Left lung (tissue), 10 donors: ENCODE measurements around the gene TRA2B. TPM values are rescaled to one million over a fixed set of nuclear protein-coding genes. Genes with fewer than 3 reads are reported as not detected.
A peak's percentile ranks its signal among the peaks of the same experiment; 100 is the strongest.

Experiments used
- ATAC-seq: fragments of 200-7000 bp; cut with Tn5 transposase; one replicate; pipeline ENCODE4 v1.9.1; 2020; ENCODE audit warnings: moderate library complexity
- DNase-seq, 4 donors: peaks; one replicate each; pipeline ENCODE4 v3.0.0-alpha.2; 2013 to 2020
- H3K27ac ChIP-seq, 2 donors: fragments of 200-600 bp; sonication (generic) in 1 of 2; one replicate each; pipeline versions ENCODE4 v1.5.0 to v1.8.0; 2020 to 2021
- H3K27me3 ChIP-seq, 2 donors: fragments of 200-600 bp; sonication (generic) in 1 of 2; one replicate each; pipeline versions ENCODE4 v1.5.0 to v1.8.0; 2020 to 2021
- H3K36me3 ChIP-seq, 2 donors: fragments of 200-600 bp; sonication (generic) in 1 of 2; one replicate each; pipeline versions ENCODE4 v1.5.0 to v1.8.0; 2020 to 2021
- H3K4me1 ChIP-seq, 2 donors: fragments of 200-600 bp; one replicate each; pipeline ENCODE4 v1.8.0; 2021
- H3K4me3 ChIP-seq, 2 donors: fragments of 200-600 bp; sonication (generic) in 1 of 2; one replicate each; pipeline versions ENCODE4 v1.5.0 to v1.8.0; 2020 to 2021; ENCODE audit warnings: mild to moderate bottlenecking in 1 of 2
- H3K9me3 ChIP-seq, 2 donors: fragments of 200-600 bp; sonication (generic) in 1 of 2; one replicate each; pipeline versions ENCODE4 v1.5.0 to v1.8.0; 2020 to 2021
- CTCF ChIP-seq, 2 donors: fragments of 200-600 bp; sonication (generic) in 1 of 2; IDR thresholded peaks; one replicate each; pipeline versions ENCODE4 v1.5.0 to v1.8.0; 2021; ENCODE audit warnings: antibody characterized with exemption in 2 of 2
- intact Hi-C, 2 donors: fragments of 100-400 bp; cut with DNase I; formaldehyde crosslinking; loops; one replicate each; pipeline versions ENCODE4 v1.11.2 to v1.14.2; 2022
- polyA plus RNA-seq, 6 donors: library from polyadenylated mRNA; unstranded; fragments of 120-200 nt; gene quantifications; one replicate each; pipeline ENCODE4 v1.2.1, GENCODE V29; 2013; ENCODE audit not compliant: insufficient read length in 6 of 6
- total RNA-seq, 2 donors: library from RNA; stranded (reverse); fragmentation: NEBNext Ultra II Directional; extraction: Animal tissue kit (Norgen Biotek cat#: 25700); gene quantifications; one replicate each; pipeline ENCODE4 v1.2.1, GENCODE V29; 2021
- donor health status: DM: no; HTN: yes; CAD: no.
- donor health status: DM: no; HTN: no; CAD: no.

The TRA2B gene
- total and polyA plus RNA-seq, 8 donors = 86.0 to 300 (median 273) TPM

- Histone ChIP-seq H3K27ac (no peak overlapping the region), H3K4me1 (no peaks in the 10 kb centered on the region), H3K4me3 (no peak overlapping the region), H3K36me3 (no peaks in the 10 kb centered on the region), H3K9me3 (no peaks in the 10 kb centered on the region), H3K27me3 (peaks cover 0 to 3% of the 10 kb centered on the region in 2 donors)
- DNase-seq = no peak
- no peak for TF ChIP-seq CTCF (IDR thresholded peaks at IDR 0.05)
- ATAC-seq = no peak
- intact Hi-C loops = no loop called here
Observed at GRCh38 chr3:185977679-185978040, 39.8 kb upstream of the TRA2B start.

DNA sequence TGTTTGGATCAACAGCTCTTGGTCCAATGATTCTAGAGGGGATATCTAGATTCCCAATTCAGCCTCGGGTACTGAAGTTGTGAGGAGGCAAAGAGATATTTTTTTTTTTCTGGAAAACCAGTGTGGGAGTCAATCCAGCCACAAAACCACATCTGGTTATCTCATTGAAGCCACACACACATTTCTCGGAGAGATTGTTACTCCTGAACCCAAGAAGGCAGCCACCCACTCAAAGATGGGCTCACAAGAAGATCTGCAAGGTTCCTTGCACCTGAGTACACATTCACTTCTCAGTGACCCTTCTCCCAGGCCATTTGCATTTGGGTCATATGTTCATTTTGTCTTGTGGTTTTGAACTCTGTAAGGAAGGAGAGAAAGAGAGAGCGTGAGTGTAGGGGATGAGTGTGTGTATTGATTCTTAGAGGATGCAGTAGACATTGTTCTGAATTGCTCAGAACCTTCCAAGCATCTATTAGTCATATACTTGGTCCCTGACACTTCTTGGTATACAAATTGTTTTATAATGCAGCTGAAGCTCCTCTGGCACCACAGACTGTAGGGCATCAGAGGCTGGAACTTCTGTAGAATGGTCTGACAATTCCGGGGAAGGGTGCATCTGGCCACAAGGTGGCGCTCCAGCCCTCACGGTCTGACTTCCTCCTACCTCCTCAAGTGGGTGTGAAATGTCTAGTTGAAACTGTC, 39.3 kb upstream of the TRA2B start:
- H3K4me1 ChIP-seq = no peaks in the 10 kb centered on the region
- H3K4me3 ChIP-seq = no peak overlapping the region
- H3K36me3 ChIP-seq = no peaks in the 10 kb centered on the region
- H3K27ac ChIP-seq = no peak overlapping the region
- H3K27me3 ChIP-seq = no peaks in the 10 kb centered on the region
- ATAC-seq = peak; percentile 94
- no peaks in the 10 kb centered on the region for H3K9me3 ChIP-seq
- intact Hi-C loops = no loop called here
- peak; percentile 82 to 91 for TF ChIP-seq CTCF (IDR thresholded peaks at IDR 0.05)
- peak in 3 of 4 donors; percentile 71 to 94 (median 71) for DNase-seq

DNA sequence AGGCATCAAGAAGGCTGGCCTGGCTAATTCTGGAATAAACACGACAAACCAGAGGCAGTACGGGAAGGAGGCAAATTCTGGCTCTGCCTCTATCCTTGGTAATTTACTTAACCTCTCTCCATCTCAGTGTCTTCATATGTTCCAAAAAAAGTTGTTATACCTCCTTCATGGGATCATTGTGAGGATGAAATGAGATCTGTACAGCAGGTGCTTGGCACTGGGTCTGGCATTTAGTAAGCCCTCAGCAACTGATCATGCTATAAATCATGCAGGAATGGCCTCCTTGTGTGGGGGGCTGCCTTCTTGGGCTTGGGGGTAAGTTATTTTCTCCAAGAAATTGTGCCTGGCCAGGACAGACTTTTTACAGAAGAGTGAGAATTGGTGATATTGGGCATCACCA, 38.3 kb upstream of the TRA2B start:
- intact Hi-C loops = no loop called here
- Histone ChIP-seq H3K27me3 (no peaks in the 10 kb centered on the region), H3K4me1 (no peaks in the 10 kb centered on the region), H3K4me3 (no peak overlapping the region), H3K36me3 (no peaks in the 10 kb centered on the region), H3K27ac (no peak overlapping the region), H3K9me3 (no peaks in the 10 kb centered on the region)
- TF ChIP-seq CTCF (IDR thresholded peaks at IDR 0.05) = no peak
- ATAC-seq (no peak), DNase-seq (no peak)

DNA sequence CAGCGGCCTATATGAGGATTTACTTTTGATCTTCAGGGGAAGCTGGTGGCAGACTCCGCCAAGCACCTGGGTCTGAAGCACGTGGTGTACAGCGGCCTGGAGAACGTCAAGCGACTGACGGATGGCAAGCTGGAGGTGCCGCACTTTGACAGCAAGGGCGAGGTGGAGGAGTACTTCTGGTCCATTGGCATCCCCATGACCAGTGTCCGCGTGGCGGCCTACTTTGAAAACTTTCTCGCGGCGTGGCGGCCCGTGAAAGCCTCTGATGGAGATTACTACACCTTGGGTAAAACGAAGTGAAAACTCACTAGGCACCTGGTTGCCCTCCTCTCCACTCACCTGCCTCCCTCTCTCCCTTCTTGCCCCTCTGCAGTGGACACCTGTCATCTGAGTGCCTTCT, 33.8 kb upstream of the TRA2B start:
- intact Hi-C loops = no loop called here
- Histone ChIP-seq H3K4me3 (no peak overlapping the region), H3K9me3 (no peaks in the 10 kb centered on the region), H3K36me3 (no peaks in the 10 kb centered on the region), H3K27me3 (no peaks in the 10 kb centered on the region), H3K4me1 (no peaks in the 10 kb centered on the region), H3K27ac (no peak overlapping the region)
- TF ChIP-seq CTCF (IDR thresholded peaks at IDR 0.05) = no peak
- no peak for ATAC-seq
- no peak for DNase-seq

GRCh38 chr3:185968168-185968567, 30.4 kb upstream of the TRA2B start:
- no peak for DNase-seq
- Histone ChIP-seq H3K36me3 (no peaks in the 10 kb centered on the region), H3K9me3 (peaks cover 0 to 6% of the 10 kb centered on the region in 2 donors), H3K4me1 (no peaks in the 10 kb centered on the region), H3K27me3 (no peaks in the 10 kb centered on the region), H3K27ac (no peak overlapping the region), H3K4me3 (no peak overlapping the region)
- TF ChIP-seq CTCF (IDR thresholded peaks at IDR 0.05) = no peak
- ATAC-seq = no peak
- intact Hi-C loops = no loop called here
